Measurements from ENCODE around the gene GLRX.

DNA sequence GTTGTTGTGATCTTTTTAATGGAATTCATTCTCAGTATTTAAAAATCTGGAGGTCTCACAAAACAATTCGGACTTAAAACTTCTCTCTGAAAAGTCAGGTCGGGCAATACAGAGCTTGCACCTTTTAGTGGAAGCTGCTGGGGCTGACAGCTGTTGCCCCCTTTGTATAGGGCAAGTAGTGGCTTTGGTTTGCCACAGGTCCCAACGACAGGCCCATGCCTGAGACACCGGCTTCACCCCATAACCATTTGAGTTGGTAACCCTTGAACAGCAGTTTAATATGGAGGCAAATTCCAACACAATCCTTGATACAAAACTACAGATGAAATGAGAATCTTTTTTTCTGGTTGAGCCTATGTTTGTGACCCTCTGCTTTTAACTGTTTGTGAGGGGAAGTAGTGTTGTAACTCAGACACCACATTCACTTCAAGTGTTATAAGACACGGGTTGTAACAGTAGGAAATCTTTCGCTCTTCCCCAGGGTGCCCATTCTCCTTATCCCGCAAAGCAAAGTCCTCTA is 752 bp upstream of the GLRX start:
- TF ChIP-seq JUN (IDR thresholded peaks at IDR 0.05) (no peak), BHLHE40 (IDR thresholded peaks at IDR 0.05; ENCODE audit: low read depth, low read length) (no peak)

Measured in A549 (cell line).